K562 (cell line): Measurements from ENCODE around the gene PRKAG2. TPM values are rescaled to one million over a fixed set of nuclear protein-coding genes. Genes with fewer than 3 reads are reported as not detected.

Experiments
- ATAC-seq: fragments of 200-7000 bp; cut with Tn5 transposase; 3 replicates; pipeline ENCODE4 v1.9.1; 2020; ENCODE audit warnings: moderate library complexity
- BruUV-seq: library from RNA; stranded (reverse); fragments of 400-500 nt; replicated peaks from 2 replicates; lab custom pipeline; 2021; lab: Mats Ljungman, UMichigan
- CTCF ChIA-PET: fragments of 300-600 bp; formaldehyde crosslinking; extraction: SDS; loops from one replicate; lab custom pipeline; 2021; ENCODE audit warnings: low intra/inter-chr PET ratio; lab: Yijun Ruan, JAX
- POLR2A ChIA-PET: fragments of 300-600, 350-650 bp; sonication (Branson Sonifier 250); formaldehyde crosslinking; extraction: SDS; loops from one replicate; lab custom pipeline; 2021; ENCODE audit warnings: antibody characterized with exemption, inconsistent platforms; lab: Yijun Ruan, JAX
- DNase-seq, 4 experiments: peaks; one replicate each; pipeline versions ENCODE4 v3.0.0 to v3.0.0-alpha.2; 2011 to 2018; ENCODE audit warnings: low spot score in 3 of 4, mixed read lengths in 3 of 4; ENCODE audit errors: extremely low read depth in 1 of 4
- FAIRE-seq: peaks from 2 replicates; lab custom pipeline; 2011; peaks lifted over from hg19 to GRCh38; lab: Jason Lieb, UNC
- H2AFZ ChIP-seq: 2 replicates; pipeline ENCODE4 v1.6.0; 2011; ENCODE audit warnings: low read depth, low read length, control low read depth, inconsistent platforms
- H3K27ac ChIP-seq: fragments of 200-600 bp; 3 replicates; pipeline ENCODE4 v1.8.0; 2011; ENCODE audit warnings: low read depth, mild to moderate bottlenecking, control low read depth, inconsistent platforms, low read length, moderate library complexity, mixed read lengths; ENCODE audit errors: extremely low read depth
- H3K27me3 ChIP-seq, 2 experiments: fragments of 300-600 bp in 1 of 2; 2 replicates in 1 of 2; 3 replicates in 1 of 2; pipeline versions ENCODE4 v1.6.0 to v1.8.0; 2011; ENCODE audit warnings: inconsistent platforms in 2 of 2, low read length in 2 of 2, mild to moderate bottlenecking in 1 of 2, mixed read lengths in 1 of 2, moderate library complexity in 1 of 2; ENCODE audit not compliant: control insufficient read depth in 2 of 2, insufficient read depth in 2 of 2
- H3K36me3 ChIP-seq: fragments of 300-600 bp; 3 replicates; pipeline ENCODE4 v1.8.0; 2011; ENCODE audit warnings: mild to moderate bottlenecking, low read length, inconsistent platforms; ENCODE audit not compliant: control insufficient read depth, insufficient read depth
- H3K4me1 ChIP-seq, 2 experiments: fragments of 200-600 bp in 1 of 2; replicated peaks in 1 of 2; 2 replicates in 1 of 2; 3 replicates in 1 of 2; pipeline versions ENCODE4 v1.5.1 to v1.8.0; 2011; ENCODE audit warnings: inconsistent platforms in 2 of 2, low read length in 2 of 2, mild to moderate bottlenecking in 1 of 2, mixed read lengths in 1 of 2, moderate library complexity in 1 of 2; ENCODE audit not compliant: control insufficient read depth in 2 of 2, insufficient read depth in 2 of 2
- H3K4me2 ChIP-seq: 2 replicates; pipeline ENCODE4 v1.6.1; 2011; ENCODE audit warnings: low read length, control low read depth, inconsistent platforms, mixed read lengths; ENCODE audit not compliant: insufficient read depth
- H3K4me3 ChIP-seq: fragments of 200-600 bp; sonication (generic), shearing (Covaris generic); 2 replicates; pipeline ENCODE4 v1.5.1; 2016; ENCODE audit warnings: control low read depth, inconsistent platforms
- H3K79me2 ChIP-seq: fragments of 200-600 bp; 3 replicates; pipeline ENCODE4 v1.8.0; 2011; ENCODE audit warnings: low read length, inconsistent platforms; ENCODE audit not compliant: control insufficient read depth, insufficient read depth
- H3K9ac ChIP-seq, 2 experiments: 2 replicates each; pipeline versions ENCODE4 v1.6.0 to v1.6.1; 2011; ENCODE audit warnings: low read depth in 2 of 2, low read length in 2 of 2, control low read depth in 1 of 2, inconsistent platforms in 1 of 2, mild to moderate bottlenecking in 1 of 2, mixed read lengths in 1 of 2; ENCODE audit not compliant: insufficient read depth in 1 of 2
- H3K9me1 ChIP-seq: one replicate; pipeline ENCODE4 v1.6.0; 2011; ENCODE audit warnings: inconsistent platforms, mild to moderate bottlenecking, low read length, moderate library complexity; ENCODE audit not compliant: control insufficient read depth, insufficient read depth
- H3K9me3 ChIP-seq: replicated peaks from 2 replicates; pipeline ENCODE4 v1.5.1; 2011; ENCODE audit warnings: low read depth, low read length, inconsistent platforms; ENCODE audit not compliant: control insufficient read depth, insufficient read depth
- H4K20me1 ChIP-seq: replicated peaks from 2 replicates; pipeline ENCODE4 v1.6.1; 2011; ENCODE audit warnings: low read length, inconsistent platforms, mixed read lengths; ENCODE audit not compliant: control insufficient read depth, insufficient read depth
- ATF1 ChIP-seq, 2 experiments: fragments of 450-650 bp in 1 of 2; IDR thresholded peaks; 2 replicates each; pipeline ENCODE4 v1.6.1; 2016; ENCODE audit warnings: missing compliant biosample characterization in 1 of 2, missing genetic modification characterization in 1 of 2
- FUS ChIP-seq: fragments of 200-400 bp; formaldehyde crosslinking; optimal IDR thresholded peaks from 2 replicates; pipeline ENCODE3; 2017; ENCODE audit warnings: low read depth, low read length
- JUND ChIP-seq, 2 experiments: IDR thresholded peaks; 2 replicates in 1 of 2; 3 replicates in 1 of 2; pipeline ENCODE4 v1.6.1; 2011; ENCODE audit warnings: borderline replicate concordance in 2 of 2, low read depth in 2 of 2, low read length in 2 of 2, improper control_type of control experiment in 1 of 2, missing biosample characterization in 1 of 2, missing genetic modification characterization in 1 of 2, missing genetic modification reagents in 1 of 2
- MEF2D ChIP-seq: conservative IDR thresholded peaks from 2 replicates; pipeline ENCODE4 v1.6.1; 2016; ENCODE audit warnings: low read depth, missing genetic modification characterization, missing compliant biosample characterization
- RBFOX2 ChIP-seq: fragments of 200-400 bp; formaldehyde crosslinking; IDR thresholded peaks from 2 replicates; pipeline ENCODE4 v1.6.1; 2017; ENCODE audit warnings: low read depth, mild to moderate bottlenecking, low read length, moderate library complexity
- RFX1 ChIP-seq: fragments of 450-650 bp; IDR thresholded peaks from 2 replicates; pipeline ENCODE4 v1.6.1; 2016; ENCODE audit warnings: mild to moderate bottlenecking, moderate library complexity
- SRSF3 ChIP-seq: fragments of 200-400 bp; formaldehyde crosslinking; IDR thresholded peaks from 2 replicates; pipeline ENCODE4 v1.6.1; 2016; ENCODE audit warnings: mild to moderate bottlenecking, low read length, moderate library complexity; ENCODE audit not compliant: insufficient read depth
- ZBTB17 ChIP-seq: fragments of 450-650 bp; formaldehyde crosslinking; IDR thresholded peaks from 2 replicates; pipeline ENCODE4 v1.4.0; 2020; ENCODE audit warnings: mild to moderate bottlenecking
- ZNF212 ChIP-seq: fragments of 450-650 bp; formaldehyde crosslinking; IDR thresholded peaks from 2 replicates; pipeline ENCODE4 v1.4.0; 2020; ENCODE audit warnings: mild to moderate bottlenecking
- WGBS: fragments of 100-300 bp; shearing (Covaris generic); methylation state at CpG from one replicate; pipeline ENCODE4 v1.1.6; 2016; ENCODE audit warnings: low coverage, mixed read lengths; ENCODE audit not compliant: insufficient coverage; ENCODE audit errors: missing lambda C conversion rate; 5-methylcytosine and 5-hydroxymethylcytosine counted together
- in situ Hi-C: fragments of 300-500 bp; cut with MboI; formaldehyde crosslinking; loops from 4 replicates; pipeline ENCODE4 v1.15.0; 2018; ENCODE audit warnings: inconsistent platforms, mixed read lengths
- intact Hi-C: fragments of 100-400 bp; cut with micrococcal nuclease; formaldehyde crosslinking; loops from 2 replicates; pipeline ENCODE4 v1.14.2; 2022
- polyA plus RNA-seq, 8 experiments: library from polyadenylated mRNA; depleted of rRNA in 4 of 8; stranded (reverse) in 5 of 8; unstranded in 3 of 8; fragments of >200 nt; fragmentation: Nextera tagmentation in 2 of 8; fragmentation: Illumina TruSeq in 1 of 8; extraction: Ambion mirVana in 2 of 8; extraction: Trizol in 1 of 8; gene quantifications; 2 replicates each; pipeline versions ENCODE4 v1.2.1 to v1.2.3, GENCODE V29; 2011 to 2014; ENCODE audit warnings: inconsistent platforms in 1 of 8, missing spikeins in 1 of 8
- total RNA-seq, 7 experiments: library from RNA; depleted of rRNA in 6 of 7; stranded (reverse); fragments of >200 nt in 6 of 7; fragmentation: Illumina TruSeq in 2 of 7; extraction: Trizol in 2 of 7; gene quantifications; 2 replicates each; pipeline versions ENCODE4 v1.2.1 to v1.2.3, GENCODE V29; 2011 to 2021; ENCODE audit warnings: low replicate concordance in 1 of 7
- TF ChIP-seq, protein P1 (sequence below): sonication (generic); formaldehyde crosslinking; IDR thresholded peaks from 2 replicates; pipeline ENCODE4 v1.8.1; 2023; ENCODE audit warnings: mild to moderate bottlenecking, missing genetic modification reagents, moderate library complexity
- TF ChIP-seq, protein P2 (sequence below): fragments of 150-350 bp; conservative IDR thresholded peaks from 2 replicates; pipeline ENCODE4 v1.6.1; 2014; ENCODE audit warnings: low read length
- TF ChIP-seq, protein P3 (sequence below): fragments of 250-450 bp; sonication (Bioruptor Pico); IDR thresholded peaks from 2 replicates; pipeline ENCODE4 v1.5.1; 2021; ENCODE audit warnings: mild to moderate bottlenecking

PRKAG2 gene
- total and polyA plus RNA-seq, 9 of the 15 experiments (the other 6 are each of a cell fraction or from before 2014, with no cell fraction given) = 0.99 to 5.6 (median 3.3) TPM

DNA sequence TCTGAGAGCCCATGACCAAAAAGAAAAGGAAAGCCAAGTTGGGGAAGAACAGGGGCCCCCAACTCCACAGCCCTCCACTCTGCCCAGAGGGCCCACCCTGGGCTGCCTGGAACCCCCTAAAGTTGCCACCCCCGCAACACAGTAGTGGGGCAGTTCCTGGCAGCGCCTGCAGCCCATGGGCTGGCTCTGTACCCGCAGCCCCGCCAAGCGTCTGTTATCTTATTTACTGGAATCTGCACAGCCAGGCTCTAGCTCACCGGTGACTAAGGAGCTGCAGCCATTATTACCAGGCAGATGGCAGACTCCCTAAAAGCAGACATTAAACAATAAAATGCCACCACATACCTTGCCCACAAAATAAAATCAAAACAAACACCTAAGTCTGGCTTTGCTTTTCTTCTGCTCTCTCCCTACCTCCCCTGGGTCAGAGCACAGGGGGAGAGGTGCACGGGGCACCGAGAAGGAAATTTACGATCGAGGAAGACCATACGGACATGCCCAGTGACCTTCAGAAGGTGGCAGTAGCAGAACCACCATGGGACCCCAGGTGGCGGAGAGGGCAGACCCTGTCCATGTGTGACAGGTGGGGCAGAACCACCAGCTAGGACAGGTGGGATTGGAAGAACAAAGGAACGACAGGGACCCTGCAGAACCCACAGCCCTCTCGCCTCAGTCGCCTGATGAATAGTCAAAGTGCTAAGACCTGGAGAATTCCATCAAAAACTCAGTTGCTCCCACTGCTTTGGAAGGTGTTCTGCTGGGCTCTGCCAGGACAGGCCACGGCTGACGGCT, 66.3 kb downstream of the PRKAG2 start:
- no peak for ATAC-seq
- BruUV-seq = no TSS peak
- H3K4me2 ChIP-seq = no peak overlapping the region
- H3K9ac ChIP-seq = no peak overlapping the region
- H3K36me3 ChIP-seq = no peaks in the 10 kb centered on the region
- no peaks in the 10 kb centered on the region for H3K79me2 ChIP-seq
- H3K27ac ChIP-seq = no peak overlapping the region
- peaks cover 14% of the 10 kb centered on the region; the same call in 1 of the 2 replicates for H4K20me1 ChIP-seq
- intact Hi-C loops (no loop called here), in situ Hi-C loops (no loop called here)
- ChIA-PET CTCF (no interaction called here), POLR2A (interaction anchor here (0.5 kb wide), 1 partner anchor 168 kb away, joined by 3 read pairs; no protein-coding TSS in a partner anchor)
- no peaks in the 10 kb centered on the region for H3K9me1 ChIP-seq
- WGBS = under 1% methylated on average over 17 of the region's 17 CpGs
- no peak for FAIRE-seq
- TF ChIP-seq, protein P1, sequence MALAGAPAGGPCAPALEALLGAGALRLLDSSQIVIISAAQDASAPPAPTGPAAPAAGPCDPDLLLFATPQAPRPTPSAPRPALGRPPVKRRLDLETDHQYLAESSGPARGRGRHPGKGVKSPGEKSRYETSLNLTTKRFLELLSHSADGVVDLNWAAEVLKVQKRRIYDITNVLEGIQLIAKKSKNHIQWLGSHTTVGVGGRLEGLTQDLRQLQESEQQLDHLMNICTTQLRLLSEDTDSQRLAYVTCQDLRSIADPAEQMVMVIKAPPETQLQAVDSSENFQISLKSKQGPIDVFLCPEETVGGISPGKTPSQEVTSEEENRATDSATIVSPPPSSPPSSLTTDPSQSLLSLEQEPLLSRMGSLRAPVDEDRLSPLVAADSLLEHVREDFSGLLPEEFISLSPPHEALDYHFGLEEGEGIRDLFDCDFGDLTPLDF (CRISPR knock-in tag) = no peak
- TF ChIP-seq ZNF212 (CRISPR knock-in tag) (no peak), SRSF3 (no peak), ATF1 (CRISPR knock-in tag; IDR thresholded peaks at IDR 0.05) (no peak), ATF1 (tag; IDR thresholded peaks at IDR 0.05) (no peak), FUS (no peak), RFX1 (no peak), ZBTB17 (CRISPR knock-in tag) (no peak), MEF2D (tag) (no peak), RBFOX2 (no peak), JUND (IDR thresholded peaks at IDR 0.05; ENCODE audit: borderline replicate concordance, low read depth, low read length) (no peak), JUND (tag; IDR thresholded peaks at IDR 0.05; ENCODE audit: borderline replicate concordance, low read depth, low read length) (no peak)
- TF ChIP-seq, protein P2, sequence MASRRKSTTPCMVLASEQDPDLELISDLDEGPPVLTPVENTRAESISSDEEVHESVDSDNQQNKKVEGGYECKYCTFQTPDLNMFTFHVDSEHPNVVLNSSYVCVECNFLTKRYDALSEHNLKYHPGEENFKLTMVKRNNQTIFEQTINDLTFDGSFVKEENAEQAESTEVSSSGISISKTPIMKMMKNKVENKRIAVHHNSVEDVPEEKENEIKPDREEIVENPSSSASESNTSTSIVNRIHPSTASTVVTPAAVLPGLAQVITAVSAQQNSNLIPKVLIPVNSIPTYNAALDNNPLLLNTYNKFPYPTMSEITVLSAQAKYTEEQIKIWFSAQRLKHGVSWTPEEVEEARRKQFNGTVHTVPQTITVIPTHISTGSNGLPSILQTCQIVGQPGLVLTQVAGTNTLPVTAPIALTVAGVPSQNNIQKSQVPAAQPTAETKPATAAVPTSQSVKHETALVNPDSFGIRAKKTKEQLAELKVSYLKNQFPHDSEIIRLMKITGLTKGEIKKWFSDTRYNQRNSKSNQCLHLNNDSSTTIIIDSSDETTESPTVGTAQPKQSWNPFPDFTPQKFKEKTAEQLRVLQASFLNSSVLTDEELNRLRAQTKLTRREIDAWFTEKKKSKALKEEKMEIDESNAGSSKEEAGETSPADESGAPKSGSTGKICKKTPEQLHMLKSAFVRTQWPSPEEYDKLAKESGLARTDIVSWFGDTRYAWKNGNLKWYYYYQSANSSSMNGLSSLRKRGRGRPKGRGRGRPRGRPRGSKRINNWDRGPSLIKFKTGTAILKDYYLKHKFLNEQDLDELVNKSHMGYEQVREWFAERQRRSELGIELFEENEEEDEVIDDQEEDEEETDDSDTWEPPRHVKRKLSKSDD = no peak
- TF ChIP-seq, protein P3, sequence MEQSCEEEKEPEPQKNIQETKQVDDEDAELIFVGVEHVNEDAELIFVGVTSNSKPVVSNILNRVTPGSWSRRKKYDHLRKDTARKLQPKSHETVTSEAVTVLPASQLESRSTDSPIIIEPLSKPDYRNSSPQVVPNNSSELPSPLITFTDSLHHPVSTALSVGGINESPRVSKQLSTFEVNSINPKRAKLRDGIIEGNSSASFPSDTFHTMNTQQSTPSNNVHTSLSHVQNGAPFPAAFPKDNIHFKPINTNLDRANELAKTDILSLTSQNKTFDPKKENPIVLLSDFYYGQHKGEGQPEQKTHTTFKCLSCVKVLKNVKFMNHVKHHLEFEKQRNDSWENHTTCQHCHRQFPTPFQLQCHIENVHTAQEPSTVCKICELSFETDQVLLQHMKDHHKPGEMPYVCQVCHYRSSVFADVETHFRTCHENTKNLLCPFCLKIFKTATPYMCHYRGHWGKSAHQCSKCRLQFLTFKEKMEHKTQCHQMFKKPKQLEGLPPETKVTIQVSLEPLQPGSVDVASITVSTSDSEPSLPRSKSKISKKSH (CRISPR knock-in tag) = no peak
- H2AFZ ChIP-seq = no peak overlapping the region
- no peak overlapping the region for H3K4me3 ChIP-seq
- no peak for DNase-seq
- H3K9me3 ChIP-seq = no peaks in the 10 kb centered on the region
- H3K27me3 ChIP-seq = peaks cover 74 to 95% of the 10 kb centered on the region in 2 experiments
- H3K4me1 ChIP-seq = peaks cover 0 to 3% of the 10 kb centered on the region in 2 experiments; a peak in 1 of 5 replicates
